ENCODE data around the gene CCDC43. TPM values are rescaled to one million over a fixed set of nuclear protein-coding genes. Genes with fewer than 3 reads are reported as not detected.

CCDC43 gene
- total RNA-seq, 1 experiment from 2014 or later, result 32.8 TPM

DNA sequence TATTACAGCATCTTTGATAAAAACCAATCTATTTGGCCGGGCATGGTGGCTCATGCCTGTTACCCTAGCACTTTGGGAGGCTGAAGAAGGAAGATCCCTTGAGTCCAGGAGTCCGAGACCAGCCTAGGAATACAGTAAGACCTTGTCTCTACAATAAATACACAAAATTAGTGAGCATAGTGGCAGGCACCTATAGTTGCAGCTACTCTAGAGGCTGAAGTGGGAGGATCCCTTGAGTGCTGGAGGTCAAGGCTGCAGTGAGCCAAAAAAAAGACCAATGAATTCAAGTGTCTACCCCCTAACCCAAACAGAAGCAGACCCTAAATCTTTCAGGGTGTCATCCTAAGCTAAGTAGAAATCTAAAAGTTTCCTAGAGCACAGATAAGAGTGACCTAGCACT is 40.6 kb downstream of the CCDC43 start:
- no peak overlapping the region for H3K4me3 Mint-ChIP-seq (ENCODE audit: unreplicated experiment)
- CTCF ChIA-PET, result interaction anchor here (0.6 kb wide), 1 partner anchor 21 kb away, joined by 5 read pairs; no protein-coding TSS in a partner anchor
- no peak for DNase-seq (ENCODE audit: unreplicated experiment)
- no TSS peak for BruUV-seq (replicated peaks)
- no peaks in the 10 kb centered on the region for H3K36me3 Mint-ChIP-seq (ENCODE audit: insufficient read depth, unreplicated experiment)
- intact Hi-C loops (cut with micrococcal nuclease), result no loop called here
- POLR2A ChIA-PET, result no interaction called here
- no peak overlapping the region for H3K27ac Mint-ChIP-seq (ENCODE audit: low read depth, unreplicated experiment)
- H3K4me1 Mint-ChIP-seq (ENCODE audit: insufficient read depth, unreplicated experiment), result no peaks in the 10 kb centered on the region
- TF ChIP-seq, protein P1, sequence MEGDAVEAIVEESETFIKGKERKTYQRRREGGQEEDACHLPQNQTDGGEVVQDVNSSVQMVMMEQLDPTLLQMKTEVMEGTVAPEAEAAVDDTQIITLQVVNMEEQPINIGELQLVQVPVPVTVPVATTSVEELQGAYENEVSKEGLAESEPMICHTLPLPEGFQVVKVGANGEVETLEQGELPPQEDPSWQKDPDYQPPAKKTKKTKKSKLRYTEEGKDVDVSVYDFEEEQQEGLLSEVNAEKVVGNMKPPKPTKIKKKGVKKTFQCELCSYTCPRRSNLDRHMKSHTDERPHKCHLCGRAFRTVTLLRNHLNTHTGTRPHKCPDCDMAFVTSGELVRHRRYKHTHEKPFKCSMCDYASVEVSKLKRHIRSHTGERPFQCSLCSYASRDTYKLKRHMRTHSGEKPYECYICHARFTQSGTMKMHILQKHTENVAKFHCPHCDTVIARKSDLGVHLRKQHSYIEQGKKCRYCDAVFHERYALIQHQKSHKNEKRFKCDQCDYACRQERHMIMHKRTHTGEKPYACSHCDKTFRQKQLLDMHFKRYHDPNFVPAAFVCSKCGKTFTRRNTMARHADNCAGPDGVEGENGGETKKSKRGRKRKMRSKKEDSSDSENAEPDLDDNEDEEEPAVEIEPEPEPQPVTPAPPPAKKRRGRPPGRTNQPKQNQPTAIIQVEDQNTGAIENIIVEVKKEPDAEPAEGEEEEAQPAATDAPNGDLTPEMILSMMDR (IDR thresholded peaks at IDR 0.05; ENCODE audit: unreplicated experiment), result no peak
- H3K27me3 Mint-ChIP-seq (ENCODE audit: insufficient read depth, unreplicated experiment), result no peaks in the 10 kb centered on the region
- H3K9me3 Mint-ChIP-seq (ENCODE audit: unreplicated experiment), result no peaks in the 10 kb centered on the region

DNA sequence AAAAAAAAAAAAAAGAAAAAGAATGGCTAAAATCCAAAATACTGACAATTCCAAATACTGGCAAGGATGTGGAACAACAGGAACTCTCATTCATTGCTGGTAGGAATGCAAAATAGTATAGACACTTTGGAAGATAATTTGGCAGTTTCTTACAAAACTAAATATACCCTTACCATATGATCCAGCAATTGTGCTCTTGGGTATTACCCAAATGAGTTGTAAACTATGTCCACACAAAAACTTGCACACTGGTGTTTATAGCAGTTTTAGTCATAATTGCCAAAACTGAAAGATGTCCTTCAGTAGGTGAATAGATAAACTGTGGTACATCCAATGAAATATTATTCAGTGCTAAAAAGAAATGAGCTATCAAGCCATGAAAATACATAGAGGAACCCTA is 41.8 kb downstream of the CCDC43 start:
- intact Hi-C loops (cut with micrococcal nuclease), result no loop called here
- TF ChIP-seq, protein P1 (IDR thresholded peaks at IDR 0.05; ENCODE audit: unreplicated experiment), result no peak
- H3K4me1 Mint-ChIP-seq (ENCODE audit: insufficient read depth, unreplicated experiment), result no peaks in the 10 kb centered on the region
- H3K27ac Mint-ChIP-seq (ENCODE audit: low read depth, unreplicated experiment), result no peak overlapping the region
- no peaks in the 10 kb centered on the region for H3K27me3 Mint-ChIP-seq (ENCODE audit: insufficient read depth, unreplicated experiment)
- no peaks in the 10 kb centered on the region for H3K36me3 Mint-ChIP-seq (ENCODE audit: insufficient read depth, unreplicated experiment)
- DNase-seq (ENCODE audit: unreplicated experiment), result no peak
- POLR2A ChIA-PET, result no interaction called here
- BruUV-seq (replicated peaks), result no TSS peak
- H3K9me3 Mint-ChIP-seq (ENCODE audit: unreplicated experiment), result no peaks in the 10 kb centered on the region
- H3K4me3 Mint-ChIP-seq (ENCODE audit: unreplicated experiment), result no peak overlapping the region
- CTCF ChIA-PET, result interaction anchor here (0.6 to 0.7 kb wide), 3 partner anchors 24 to 323 kb away, joined by 3 read pairs; no protein-coding TSS in a partner anchor

DNA sequence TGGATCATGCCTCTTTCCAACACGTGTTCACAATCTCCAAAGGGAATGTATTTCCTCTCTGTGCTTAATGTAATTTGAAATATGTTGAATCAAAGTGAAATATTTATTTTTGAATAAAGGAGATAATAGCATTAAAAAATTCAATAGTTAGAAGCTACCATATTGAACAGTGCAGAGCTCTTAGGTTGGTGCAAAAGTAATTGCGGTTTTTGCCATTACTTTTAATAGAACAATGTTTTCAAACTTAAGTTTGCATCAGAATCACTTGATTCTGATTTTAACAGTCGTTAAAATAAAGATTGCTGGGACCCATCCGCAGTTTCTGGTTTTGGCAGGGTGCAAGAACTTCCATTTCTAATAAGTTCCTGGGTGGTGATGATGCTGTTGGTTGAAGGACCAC is 43.3 kb downstream of the CCDC43 start:
- CTCF ChIA-PET, result interaction anchor here (0.6 to 1.7 kb wide), 4 partner anchors 9 to 886 kb away, joined by 3 to 8 read pairs (median 3); no protein-coding TSS in a partner anchor
- intact Hi-C loops (cut with micrococcal nuclease), result no loop called here
- no TSS peak for BruUV-seq (replicated peaks)
- TF ChIP-seq, protein P1 (IDR thresholded peaks at IDR 0.05; ENCODE audit: unreplicated experiment), result no peak
- POLR2A ChIA-PET, result interaction anchor here (0.7 to 1.4 kb wide), 3 partner anchors 19 to 239 kb away, joined by 3 read pairs; no protein-coding TSS in a partner anchor
- Mint-ChIP-seq H3K36me3 (ENCODE audit: insufficient read depth, unreplicated experiment) (no peaks in the 10 kb centered on the region), H3K27ac (ENCODE audit: low read depth, unreplicated experiment) (no peak overlapping the region), H3K9me3 (ENCODE audit: unreplicated experiment) (no peaks in the 10 kb centered on the region), H3K4me1 (ENCODE audit: insufficient read depth, unreplicated experiment) (no peaks in the 10 kb centered on the region), H3K4me3 (ENCODE audit: unreplicated experiment) (no peak overlapping the region), H3K27me3 (ENCODE audit: insufficient read depth, unreplicated experiment) (no peaks in the 10 kb centered on the region)
- no peak for DNase-seq (ENCODE audit: unreplicated experiment)

DNA sequence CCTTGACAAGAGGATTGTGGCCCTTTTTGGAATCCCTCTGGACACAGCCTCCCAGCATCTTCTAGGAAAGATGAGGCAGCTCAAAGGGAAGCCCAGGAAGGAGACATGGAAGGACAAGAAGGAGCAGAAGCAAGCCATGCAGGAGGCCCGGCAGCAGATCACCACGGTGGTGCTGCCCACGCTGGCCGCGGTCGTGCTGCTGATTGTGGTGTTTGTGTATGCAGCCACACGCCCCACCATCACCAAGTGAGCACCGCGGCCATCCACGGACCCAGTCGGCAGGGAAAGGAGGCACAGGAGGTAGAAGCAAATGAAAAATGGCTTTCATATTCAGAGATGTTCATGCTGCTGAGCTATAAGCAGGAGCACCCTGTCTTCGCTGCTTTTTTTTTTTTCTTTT is 44.2 kb downstream of the CCDC43 start:
- H3K4me1 Mint-ChIP-seq (ENCODE audit: insufficient read depth, unreplicated experiment), result no peaks in the 10 kb centered on the region
- ChIA-PET POLR2A (interaction anchor here (1.2 to 1.4 kb wide), 2 partner anchors 20 to 25 kb away, joined by 3 read pairs; no protein-coding TSS in a partner anchor), CTCF (interaction anchor here (0.6 kb wide), 1 partner anchor 101 kb away, joined by 3 read pairs; no protein-coding TSS in a partner anchor)
- TF ChIP-seq, protein P1 (IDR thresholded peaks at IDR 0.05; ENCODE audit: unreplicated experiment), result no peak
- no peak overlapping the region for H3K27ac Mint-ChIP-seq (ENCODE audit: low read depth, unreplicated experiment)
- BruUV-seq (replicated peaks), result no TSS peak
- H3K4me3 Mint-ChIP-seq (ENCODE audit: unreplicated experiment), result no peak overlapping the region
- no peaks in the 10 kb centered on the region for H3K9me3 Mint-ChIP-seq (ENCODE audit: unreplicated experiment)
- no peaks in the 10 kb centered on the region for H3K27me3 Mint-ChIP-seq (ENCODE audit: insufficient read depth, unreplicated experiment)
- intact Hi-C loops (cut with micrococcal nuclease), result no loop called here
- no peak for DNase-seq (ENCODE audit: unreplicated experiment)
- H3K36me3 Mint-ChIP-seq (ENCODE audit: insufficient read depth, unreplicated experiment), result no peaks in the 10 kb centered on the region
